ENCODE measurements around the gene TTYH3.

DNA sequence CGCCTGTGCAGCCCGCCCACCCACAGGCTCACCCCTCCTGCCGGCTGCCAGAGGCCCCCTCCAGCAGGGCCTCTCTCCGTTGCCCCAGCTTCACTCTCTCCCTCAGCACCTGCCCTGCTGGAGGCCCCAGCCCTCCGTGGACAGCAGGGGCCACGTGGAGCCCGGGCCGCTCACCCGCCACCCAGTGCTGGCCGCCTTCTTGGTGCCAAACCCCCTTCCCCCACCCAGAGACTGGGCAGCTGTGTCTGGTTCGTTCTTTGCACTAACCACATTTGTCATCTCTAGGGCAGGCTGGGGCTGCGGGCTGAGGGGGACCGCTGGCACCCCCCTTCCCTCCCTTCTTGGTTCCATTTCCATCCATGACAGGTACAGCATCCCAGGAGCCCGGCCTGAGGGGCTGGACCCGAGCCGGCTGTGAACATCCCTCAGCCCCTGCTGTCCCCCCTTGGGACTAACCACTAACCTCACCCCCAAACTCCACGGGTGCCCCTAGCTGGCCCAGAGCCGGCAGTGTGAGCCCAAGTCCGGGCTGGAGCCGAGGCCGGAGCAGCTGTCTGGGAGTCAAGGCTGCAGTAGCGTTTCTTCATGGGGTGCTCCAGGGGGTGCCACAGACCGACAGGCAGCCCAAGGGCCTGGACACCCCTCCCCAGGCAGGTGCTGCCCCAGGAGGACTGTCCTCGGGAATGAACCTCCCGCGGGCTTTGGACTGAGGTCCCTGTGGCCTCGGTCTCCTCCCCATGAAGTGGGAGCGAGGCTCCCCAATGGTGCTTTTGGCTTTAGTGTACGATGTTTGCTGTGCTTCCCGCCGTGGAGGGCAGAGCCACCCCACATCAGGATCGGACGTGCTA, 30.7 kb downstream of the TTYH3 start:
- TF ChIP-seq POLR2AphosphoS5 (IDR thresholded peaks at IDR 0.05) (no peak), POLR2A (IDR thresholded peaks at IDR 0.05) (no peak)
- TF ChIP-seq, protein P1, sequence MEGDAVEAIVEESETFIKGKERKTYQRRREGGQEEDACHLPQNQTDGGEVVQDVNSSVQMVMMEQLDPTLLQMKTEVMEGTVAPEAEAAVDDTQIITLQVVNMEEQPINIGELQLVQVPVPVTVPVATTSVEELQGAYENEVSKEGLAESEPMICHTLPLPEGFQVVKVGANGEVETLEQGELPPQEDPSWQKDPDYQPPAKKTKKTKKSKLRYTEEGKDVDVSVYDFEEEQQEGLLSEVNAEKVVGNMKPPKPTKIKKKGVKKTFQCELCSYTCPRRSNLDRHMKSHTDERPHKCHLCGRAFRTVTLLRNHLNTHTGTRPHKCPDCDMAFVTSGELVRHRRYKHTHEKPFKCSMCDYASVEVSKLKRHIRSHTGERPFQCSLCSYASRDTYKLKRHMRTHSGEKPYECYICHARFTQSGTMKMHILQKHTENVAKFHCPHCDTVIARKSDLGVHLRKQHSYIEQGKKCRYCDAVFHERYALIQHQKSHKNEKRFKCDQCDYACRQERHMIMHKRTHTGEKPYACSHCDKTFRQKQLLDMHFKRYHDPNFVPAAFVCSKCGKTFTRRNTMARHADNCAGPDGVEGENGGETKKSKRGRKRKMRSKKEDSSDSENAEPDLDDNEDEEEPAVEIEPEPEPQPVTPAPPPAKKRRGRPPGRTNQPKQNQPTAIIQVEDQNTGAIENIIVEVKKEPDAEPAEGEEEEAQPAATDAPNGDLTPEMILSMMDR (IDR thresholded peaks at IDR 0.05 in 8 of 11, conservative IDR thresholded peaks at IDR 0.05 in 3 of 11), result no peak

Measured in spleen (tissue), 7 donors.